ENCODE results near the gene NAA80. TPM values are rescaled to one million over a fixed set of nuclear protein-coding genes. Genes with fewer than 3 reads are reported as not detected.
"Not testable (repeated sequence)": the region's sequence is repeated elsewhere in the genome, so short reads cannot be mapped to it uniquely, and the experiment has no call there.

The NAA80 gene
- total RNA-seq, 1 donor from 2014 or later: 17.3 TPM

DNA sequence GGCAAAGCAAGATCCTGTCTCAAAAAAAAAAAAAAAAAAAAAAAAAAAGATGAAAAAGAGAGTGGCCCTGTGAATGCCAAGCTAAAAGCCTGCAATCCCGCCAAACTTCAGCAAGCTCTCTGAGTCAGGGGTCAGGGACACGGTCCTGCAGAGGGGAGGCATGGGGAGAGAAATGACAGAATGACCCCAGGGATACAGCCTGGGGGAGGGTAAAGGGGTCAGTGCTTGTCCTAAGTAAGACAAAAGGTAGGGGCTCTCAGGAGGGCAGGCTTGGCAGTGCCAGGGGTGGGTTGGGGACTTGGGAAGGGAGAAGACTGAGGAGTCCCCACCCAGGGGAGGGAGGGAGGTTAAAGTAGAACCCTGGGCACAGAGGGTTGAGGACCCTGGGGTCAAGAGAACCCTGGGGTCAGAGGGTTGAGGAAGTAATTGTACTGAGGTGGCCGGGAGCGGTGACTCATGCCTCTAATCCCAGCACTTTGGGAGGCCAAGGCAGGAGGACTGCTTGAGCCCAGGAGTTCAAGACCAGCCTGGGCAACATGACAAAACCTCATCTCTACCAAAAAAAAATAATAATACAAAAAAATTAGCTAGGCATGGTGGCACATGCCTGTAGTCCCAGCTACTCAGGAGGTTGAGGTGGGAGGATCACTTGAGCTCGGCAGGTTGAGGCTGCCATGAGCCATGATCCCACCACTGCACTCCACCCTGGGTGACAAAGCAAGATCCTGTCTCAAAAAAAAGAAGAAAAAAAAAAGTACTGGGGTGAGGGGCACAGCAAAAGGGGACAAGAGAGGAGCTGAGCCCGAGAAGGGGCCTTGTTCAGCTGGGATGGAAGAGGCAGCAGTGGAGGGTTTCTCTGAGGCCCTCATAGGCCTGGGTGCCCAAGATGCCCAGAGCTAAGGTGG is 35.5 kb downstream of the NAA80 start:
- intact Hi-C loops (cut with micrococcal nuclease): no loop called here

DNA sequence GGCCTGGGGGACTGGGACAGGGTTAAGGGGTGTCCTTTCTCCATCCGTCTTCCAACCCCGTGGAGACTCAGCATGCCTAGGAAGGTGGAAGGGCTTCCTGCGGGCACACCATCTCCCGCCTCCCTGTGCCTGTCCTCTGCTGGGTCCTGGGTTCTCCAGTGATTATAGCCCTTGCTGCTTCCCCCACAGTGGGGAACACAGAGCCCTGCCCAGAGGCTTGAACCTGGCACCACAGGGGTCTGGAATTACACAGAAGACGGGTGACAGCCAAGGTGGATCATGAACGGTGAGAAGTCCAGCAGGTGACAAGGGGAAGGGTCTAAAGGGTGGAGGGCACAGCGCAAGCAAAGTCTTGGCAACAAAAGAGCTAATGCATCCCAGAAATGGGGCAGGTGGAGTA is 36.4 kb downstream of the NAA80 start:
- Mint-ChIP-seq H3K4me1 (peaks cover 5% of the 10 kb centered on the region), H3K4me3 (no peak overlapping the region), H3K27me3 (peaks cover 16% of the 10 kb centered on the region), H3K9me3 (no peaks in the 10 kb centered on the region), H3K36me3 (ENCODE audit: low read depth) (peaks cover 6% of the 10 kb centered on the region), H3K27ac (no peak overlapping the region)
- DNase-seq: no peak
- intact Hi-C loops (cut with micrococcal nuclease): no loop called here

More for the DNA sequence above, 35.5 kb downstream of the NAA80 start:
- peaks cover 25% of the 10 kb centered on the region for H3K27me3 Mint-ChIP-seq
- DNase-seq: no peak
- peaks cover 3% of the 10 kb centered on the region for H3K36me3 Mint-ChIP-seq (ENCODE audit: low read depth)
- peaks cover 5% of the 10 kb centered on the region for H3K4me1 Mint-ChIP-seq
- no peak overlapping the region for H3K4me3 Mint-ChIP-seq
- no peak overlapping the region for H3K27ac Mint-ChIP-seq
- H3K9me3 Mint-ChIP-seq: no peaks in the 10 kb centered on the region

DNA sequence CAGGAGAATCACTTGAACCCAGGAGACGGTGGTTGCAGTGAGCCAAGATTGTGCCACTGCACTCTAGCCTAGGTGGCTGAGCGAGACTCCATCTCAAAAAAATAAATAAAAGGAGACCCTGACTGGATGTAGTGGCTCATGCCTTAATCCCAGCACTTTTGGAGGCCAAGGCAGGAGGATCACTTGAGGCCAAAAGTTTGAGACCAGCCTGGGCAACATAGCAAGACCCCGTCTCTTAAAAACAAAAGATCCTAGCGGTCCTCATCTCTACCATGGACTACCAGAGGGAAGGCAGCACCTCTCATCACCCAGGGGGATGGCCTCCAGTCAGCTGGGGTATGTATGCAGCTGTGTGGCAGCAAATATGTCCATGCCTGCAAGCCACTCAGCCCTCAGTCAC is 37.0 kb downstream of the NAA80 start:
- H3K4me3 Mint-ChIP-seq; H3K4me1 Mint-ChIP-seq; H3K9me3 Mint-ChIP-seq; DNase-seq; H3K27ac Mint-ChIP-seq; intact Hi-C loops (cut with micrococcal nuclease): not testable (repeated sequence)
- H3K27me3 Mint-ChIP-seq: peaks cover 13% of the 10 kb centered on the region
- H3K36me3 Mint-ChIP-seq (ENCODE audit: low read depth): peaks cover 11% of the 10 kb centered on the region

DNA sequence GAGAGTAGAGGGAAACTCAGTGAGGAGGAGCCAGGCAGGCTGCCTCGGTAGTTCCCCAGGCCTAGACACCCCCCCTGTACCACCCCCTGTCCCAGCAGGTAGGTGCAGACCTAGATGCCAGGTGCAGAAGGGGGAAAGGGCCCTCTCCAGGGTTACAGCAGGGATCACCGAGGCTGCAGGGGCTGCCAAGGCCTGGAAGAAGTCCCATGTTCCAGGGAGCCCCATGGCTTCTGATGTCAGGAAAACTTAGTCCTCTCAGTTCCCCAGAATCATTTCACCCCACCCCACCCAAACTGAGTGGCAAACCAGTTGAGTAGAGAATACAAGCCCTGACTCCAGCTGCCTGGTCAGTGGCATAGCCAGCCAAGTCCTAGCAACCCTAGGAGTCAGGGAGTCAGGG is 37.7 kb downstream of the NAA80 start:
- Mint-ChIP-seq H3K9me3 (no peaks in the 10 kb centered on the region), H3K36me3 (ENCODE audit: low read depth) (peaks cover 18% of the 10 kb centered on the region), H3K4me3 (peak overlapping the region; percentile 24), H3K27ac (peak overlapping the region; percentile 32), H3K27me3 (peaks cover 6% of the 10 kb centered on the region), H3K4me1 (peaks cover 5% of the 10 kb centered on the region)
- no peak for DNase-seq
- intact Hi-C loops (cut with micrococcal nuclease): no loop called here

- Mint-ChIP-seq H3K9me3 (no peaks in the 10 kb centered on the region), H3K27ac (peak overlapping the region; percentile 32), H3K27me3 (peaks cover 4% of the 10 kb centered on the region), H3K36me3 (ENCODE audit: low read depth) (peaks cover 22% of the 10 kb centered on the region), H3K4me3 (peak overlapping the region; percentile 71), H3K4me1 (peaks cover 5% of the 10 kb centered on the region)
- no peak for DNase-seq
- intact Hi-C loops (cut with micrococcal nuclease): loop anchor here (1.0 kb wide), 3 partner anchors 11 to 34 kb away; no protein-coding TSS in a partner anchor
These were observed 38.2 kb downstream of the NAA80 start for GRCh38 chr3:50260942-50261441.

- peak overlapping the region; percentile 71 for H3K4me3 Mint-ChIP-seq
- peaks cover 5% of the 10 kb centered on the region for H3K4me1 Mint-ChIP-seq
- intact Hi-C loops (cut with micrococcal nuclease): loop anchor here (1.0 kb wide), 3 partner anchors 12 to 33 kb away; no protein-coding TSS in a partner anchor
- no peaks in the 10 kb centered on the region for H3K27me3 Mint-ChIP-seq
- peak overlapping the region; percentile 81 for H3K27ac Mint-ChIP-seq
- H3K9me3 Mint-ChIP-seq: no peaks in the 10 kb centered on the region
- peak; percentile 97 for DNase-seq
- peaks cover 22% of the 10 kb centered on the region for H3K36me3 Mint-ChIP-seq (ENCODE audit: low read depth)
These were observed 38.9 kb downstream of the NAA80 start for GRCh38 chr3:50260027-50260941.

GRCh38 chr3:50259432-50260026 is 39.7 kb downstream of the NAA80 start:
- no peaks in the 10 kb centered on the region for H3K27me3 Mint-ChIP-seq
- H3K36me3 Mint-ChIP-seq (ENCODE audit: low read depth): peaks cover 24% of the 10 kb centered on the region
- H3K27ac Mint-ChIP-seq: peak overlapping the region; percentile 81
- no peaks in the 10 kb centered on the region for H3K9me3 Mint-ChIP-seq
- intact Hi-C loops (cut with micrococcal nuclease): loop anchor here (1.0 kb wide), 3 partner anchors 13 to 32 kb away; no protein-coding TSS in a partner anchor
- DNase-seq: no peak
- peak overlapping the region; percentile 71 for H3K4me3 Mint-ChIP-seq
- H3K4me1 Mint-ChIP-seq: peaks cover 5% of the 10 kb centered on the region

DNA sequence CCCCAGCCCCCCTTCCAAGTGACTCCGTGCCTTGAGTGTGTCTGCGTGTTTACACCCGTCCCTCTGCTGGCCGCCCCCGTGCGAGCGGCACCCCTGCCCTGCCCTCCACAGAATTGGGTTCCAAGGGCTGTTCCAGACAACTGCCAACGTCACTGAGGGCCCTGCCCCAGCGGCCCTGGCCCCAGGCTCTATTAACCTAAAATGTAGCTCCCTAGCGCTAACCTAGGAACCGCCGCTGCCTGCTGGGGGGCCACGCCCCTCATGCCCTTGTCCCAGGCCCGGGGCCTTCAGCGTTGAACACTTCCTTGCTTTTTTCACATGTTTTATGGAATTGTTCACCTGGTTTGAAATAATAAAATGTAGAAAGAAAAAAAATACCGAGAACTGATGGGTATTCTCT is 40.2 kb downstream of the NAA80 start:
- no peaks in the 10 kb centered on the region for H3K9me3 Mint-ChIP-seq
- no peak for DNase-seq
- peak overlapping the region; percentile 21 for H3K4me3 Mint-ChIP-seq
- no peaks in the 10 kb centered on the region for H3K27me3 Mint-ChIP-seq
- H3K36me3 Mint-ChIP-seq (ENCODE audit: low read depth): peaks cover 26% of the 10 kb centered on the region
- peaks cover 5% of the 10 kb centered on the region for H3K4me1 Mint-ChIP-seq
- no peak overlapping the region for H3K27ac Mint-ChIP-seq
- intact Hi-C loops (cut with micrococcal nuclease): no loop called here

GRCh38 chr3:50258029-50258680 is 41.0 kb downstream of the NAA80 start:
- Mint-ChIP-seq H3K27ac (no peak overlapping the region), H3K36me3 (ENCODE audit: low read depth) (peaks cover 34% of the 10 kb centered on the region), H3K27me3 (no peaks in the 10 kb centered on the region), H3K4me1 (peaks cover 5% of the 10 kb centered on the region), H3K9me3 (no peaks in the 10 kb centered on the region), H3K4me3 (no peak overlapping the region)
- intact Hi-C loops (cut with micrococcal nuclease): no loop called here
- DNase-seq: no peak

GRCh38 chr3:50256978-50257890 is 42.0 kb downstream of the NAA80 start:
- intact Hi-C loops (cut with micrococcal nuclease): no loop called here
- Mint-ChIP-seq H3K9me3 (no peaks in the 10 kb centered on the region), H3K4me1 (peaks cover 5% of the 10 kb centered on the region), H3K4me3 (no peak overlapping the region), H3K27me3 (no peaks in the 10 kb centered on the region), H3K36me3 (ENCODE audit: low read depth) (peaks cover 34% of the 10 kb centered on the region), H3K27ac (no peak overlapping the region)
- DNase-seq: peak; percentile 80

DNA sequence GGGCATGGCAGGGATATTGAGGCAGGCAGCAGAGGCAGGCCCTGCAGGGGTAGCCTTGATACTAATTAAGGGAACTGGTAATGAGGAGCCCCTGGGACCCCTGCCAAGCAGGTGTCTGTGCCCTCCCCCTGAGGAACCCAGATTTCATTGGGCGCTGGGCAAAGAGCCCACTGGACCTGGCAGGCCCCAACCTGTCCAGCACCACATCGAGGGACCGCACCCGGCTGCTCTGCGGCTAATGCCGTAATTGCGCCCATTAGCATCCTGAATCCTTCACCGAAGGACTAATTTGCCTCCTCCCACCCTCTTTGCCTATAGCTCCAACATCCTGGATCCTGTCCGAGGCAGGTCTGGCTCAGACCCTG is 44.0 kb downstream of the NAA80 start:
- intact Hi-C loops (cut with micrococcal nuclease): no loop called here
- no peak overlapping the region for H3K4me3 Mint-ChIP-seq
- DNase-seq: no peak
- peaks cover 11% of the 10 kb centered on the region for H3K4me1 Mint-ChIP-seq
- H3K27ac Mint-ChIP-seq: no peak overlapping the region
- H3K9me3 Mint-ChIP-seq: no peaks in the 10 kb centered on the region
- H3K36me3 Mint-ChIP-seq (ENCODE audit: low read depth): peaks cover 39% of the 10 kb centered on the region
- H3K27me3 Mint-ChIP-seq: no peaks in the 10 kb centered on the region

- Mint-ChIP-seq H3K9me3 (no peaks in the 10 kb centered on the region), H3K4me3 (no peak overlapping the region), H3K4me1 (peaks cover 12% of the 10 kb centered on the region), H3K27me3 (no peaks in the 10 kb centered on the region), H3K36me3 (ENCODE audit: low read depth) (peaks cover 39% of the 10 kb centered on the region), H3K27ac (no peak overlapping the region)
- no peak for DNase-seq
- intact Hi-C loops (cut with micrococcal nuclease): no loop called here
These were observed 44.5 kb downstream of the NAA80 start for GRCh38 chr3:50254577-50255250.

All from activated CD4-positive, alpha-beta T cell treated with anti-CD3 and anti-CD28 coated beads, Interleukin-2, amount 10 ng/mL, durations not matched to agents 24 days and 14 days (primary cell).